NCI-H1436 (cell line): ENCODE results near the gene IREB2.
A peak's percentile ranks its signal among the peaks of the same experiment; 100 is the strongest.
"Not testable (repeated sequence)": the region's sequence is repeated elsewhere in the genome, so short reads cannot be mapped to it uniquely, and the experiment has no call there.

Source experiments
- DNase-seq: peaks from one replicate; lab custom pipeline; 2025; lab: John Stamatoyannopoulos, UW

IREB2 gene

DNA sequence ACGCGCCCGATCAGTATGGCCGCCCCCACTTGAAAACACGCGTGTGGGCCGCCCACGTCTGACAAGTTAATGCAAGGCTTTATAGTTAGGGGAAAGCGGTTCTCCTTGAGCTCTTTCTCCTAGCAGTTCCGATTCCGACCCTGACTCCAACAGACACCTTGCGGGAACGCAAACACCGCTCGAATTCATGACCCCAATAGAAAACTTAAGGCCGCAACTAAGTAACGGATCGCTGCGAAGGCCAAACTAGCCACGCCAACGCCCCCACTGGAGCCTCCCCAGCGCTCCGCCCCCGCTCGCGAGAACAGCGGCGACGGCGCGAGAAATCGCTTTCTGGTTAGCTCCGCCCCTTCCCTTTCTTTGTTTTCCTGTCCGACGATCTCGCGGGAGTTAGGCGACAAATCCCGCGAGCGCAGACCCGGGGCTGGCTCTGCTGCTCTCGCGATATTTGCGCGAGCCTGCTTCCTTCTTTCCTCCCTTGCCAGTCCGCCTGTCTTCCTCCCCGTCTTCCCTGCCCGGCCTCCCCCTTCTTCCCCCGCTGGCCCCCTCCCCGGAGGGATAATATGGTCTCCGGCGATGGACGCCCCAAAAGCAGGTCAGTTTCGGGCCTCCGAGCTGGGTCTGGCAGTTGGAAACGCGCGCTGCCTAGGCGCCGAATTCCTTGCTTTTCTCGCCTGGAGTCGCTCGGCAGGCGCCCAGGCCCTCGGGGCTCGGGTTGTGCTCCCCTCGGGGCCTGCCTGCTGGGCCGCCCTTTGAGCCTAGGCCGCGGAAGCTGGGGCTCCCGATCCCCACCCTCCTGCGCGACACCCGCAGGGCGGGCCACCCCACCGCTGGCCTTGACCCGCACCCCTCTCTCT, at the start of gene IREB2:
TSS of gene IREB2 (plus strand) at position 455 of the 857 bp plus-strand sequence. CDS start at position 577, 122 bp downstream.
- peak; percentile 98 for DNase-seq

- no peak for DNase-seq
Measured at GRCh38 chr15:78388865-78389264, 49.2 kb upstream of the IREB2 start.

DNA sequence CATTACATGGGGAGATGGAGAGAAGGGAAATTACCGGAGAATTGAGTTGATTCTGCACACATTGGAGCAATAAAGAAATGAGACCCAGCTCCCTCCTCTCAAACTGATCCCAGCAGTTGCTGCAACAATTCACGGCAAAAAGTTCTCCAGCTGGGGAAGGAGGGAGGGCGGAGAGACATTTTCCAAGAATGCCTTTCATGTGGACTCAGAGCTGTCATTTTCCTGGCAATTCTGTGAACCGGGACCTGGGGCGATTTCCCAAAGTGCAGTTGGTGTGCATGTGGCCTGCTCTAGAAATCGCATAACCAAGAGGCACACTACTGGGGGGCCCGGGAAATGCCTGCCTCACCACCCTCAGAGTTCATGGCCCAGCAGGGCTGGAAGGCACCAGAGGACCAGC, 48.7 kb upstream of the IREB2 start:
- DNase-seq = no peak

- DNase-seq = no peak
Measured at GRCh38 chr15:78389738-78390137, 48.3 kb upstream of the IREB2 start.

GRCh38 chr15:78390242-78390641, 47.8 kb upstream of the IREB2 start:
- no peak for DNase-seq

GRCh38 chr15:78390826-78391225, 47.2 kb upstream of the IREB2 start:
- no peak for DNase-seq

DNA sequence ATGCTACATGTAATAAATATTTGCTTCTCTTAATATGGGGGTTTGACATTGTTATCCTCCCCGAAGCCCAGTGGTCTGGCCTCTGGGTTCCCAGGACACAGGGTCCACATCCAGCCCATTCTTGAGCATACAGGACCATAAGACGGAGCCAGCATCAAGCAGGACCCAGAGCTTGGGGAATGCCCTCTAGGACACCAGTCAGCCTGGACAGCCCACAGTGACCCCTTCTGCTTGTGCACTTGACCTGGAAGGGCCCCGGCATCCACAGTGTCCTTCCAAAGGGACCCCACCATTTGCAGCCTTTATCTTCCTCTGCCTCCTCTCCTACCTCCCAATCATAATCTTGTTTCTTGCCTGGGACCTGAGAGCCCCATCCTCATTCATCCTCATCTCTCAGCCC, 46.2 kb upstream of the IREB2 start:
- no peak for DNase-seq

GRCh38 chr15:78392430-78392829, 45.6 kb upstream of the IREB2 start:
- peak; percentile 82 for DNase-seq

GRCh38 chr15:78393137-78393536, 44.9 kb upstream of the IREB2 start:
- DNase-seq = no peak

- DNase-seq = no peak
Measured at GRCh38 chr15:78394026-78394425, 44.0 kb upstream of the IREB2 start.

- no peak for DNase-seq
Measured at GRCh38 chr15:78394981-78395616, 42.9 kb upstream of the IREB2 start.

GRCh38 chr15:78396186-78396814, 41.7 kb upstream of the IREB2 start:
- no peak for DNase-seq

GRCh38 chr15:78396976-78397375, 41.0 kb upstream of the IREB2 start:
- no peak for DNase-seq

GRCh38 chr15:78397382-78397781, 40.6 kb upstream of the IREB2 start:
- no peak for DNase-seq

DNA sequence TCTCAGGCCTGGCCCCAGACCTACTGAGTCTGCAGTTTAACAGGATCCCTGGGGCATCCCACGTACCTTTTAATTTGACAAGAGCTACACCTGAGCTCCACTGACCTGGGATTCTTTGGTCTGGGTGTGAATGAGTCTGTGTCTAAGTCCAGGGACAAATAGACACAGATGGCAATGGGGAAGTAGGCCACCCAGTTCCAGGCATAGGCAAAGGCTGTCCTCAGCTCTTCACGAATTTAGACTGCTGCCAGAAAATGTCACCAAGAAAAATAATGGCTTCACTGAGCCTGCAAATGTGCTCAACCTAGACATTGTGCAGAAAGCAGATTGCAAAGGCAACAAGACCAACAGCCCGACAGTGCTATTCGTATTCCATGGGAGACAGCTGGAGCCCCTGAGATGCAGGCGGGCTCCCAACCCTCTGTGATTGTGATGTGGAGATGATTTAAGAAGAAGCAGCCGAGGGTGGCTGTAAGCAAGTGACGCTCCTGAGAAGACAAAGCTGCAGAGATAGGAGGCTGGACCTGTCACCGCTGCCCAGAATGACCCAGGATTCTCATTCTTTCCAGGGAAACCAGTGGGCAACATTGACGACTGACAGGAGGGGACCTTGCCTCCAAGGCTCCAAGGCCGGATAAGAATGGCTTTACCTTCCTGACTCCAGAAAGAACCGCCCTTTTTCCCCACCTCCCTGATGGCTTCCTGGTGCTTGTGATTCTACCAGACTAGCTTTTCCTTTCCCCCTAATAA, 39.8 kb upstream of the IREB2 start:
- no peak for DNase-seq

GRCh38 chr15:78399091-78399490, 38.9 kb upstream of the IREB2 start:
- DNase-seq = no peak

GRCh38 chr15:78402061-78402610, 35.9 kb upstream of the IREB2 start:
- DNase-seq = no peak

GRCh38 chr15:78404125-78404524, 33.9 kb upstream of the IREB2 start:
- no peak for DNase-seq

- not testable (repeated sequence) for DNase-seq
Measured at GRCh38 chr15:78404796-78405195, 33.2 kb upstream of the IREB2 start.

DNA sequence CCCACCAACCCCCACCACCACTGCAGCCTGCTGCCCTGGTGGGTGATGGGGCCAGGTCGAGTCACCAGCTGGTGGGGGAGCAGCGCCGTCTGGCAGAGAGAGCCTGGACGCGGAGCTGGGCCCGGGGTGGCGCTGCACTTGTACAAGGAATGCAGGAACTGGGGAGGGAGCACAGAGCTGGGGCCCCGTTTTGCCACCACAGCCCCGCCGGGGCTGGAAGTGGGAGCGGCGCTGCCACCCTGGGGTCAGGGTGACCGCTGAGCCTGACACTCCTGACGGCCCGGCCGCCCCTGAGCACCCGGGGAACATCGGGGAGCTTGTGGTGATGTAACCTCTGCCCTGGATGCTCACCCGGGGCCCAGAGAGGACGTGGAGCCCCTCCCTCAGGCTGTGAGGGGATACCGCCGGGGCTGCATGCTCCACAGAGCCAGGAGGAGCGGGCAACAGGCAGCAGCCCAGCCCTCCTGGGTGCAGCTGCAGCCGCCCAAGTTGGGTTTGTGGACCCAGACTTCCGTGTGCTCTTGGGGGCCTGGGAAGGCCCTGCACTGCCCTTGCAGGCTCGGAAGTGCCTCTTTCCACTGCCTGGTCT, 32.6 kb upstream of the IREB2 start:
- no peak for DNase-seq

DNA sequence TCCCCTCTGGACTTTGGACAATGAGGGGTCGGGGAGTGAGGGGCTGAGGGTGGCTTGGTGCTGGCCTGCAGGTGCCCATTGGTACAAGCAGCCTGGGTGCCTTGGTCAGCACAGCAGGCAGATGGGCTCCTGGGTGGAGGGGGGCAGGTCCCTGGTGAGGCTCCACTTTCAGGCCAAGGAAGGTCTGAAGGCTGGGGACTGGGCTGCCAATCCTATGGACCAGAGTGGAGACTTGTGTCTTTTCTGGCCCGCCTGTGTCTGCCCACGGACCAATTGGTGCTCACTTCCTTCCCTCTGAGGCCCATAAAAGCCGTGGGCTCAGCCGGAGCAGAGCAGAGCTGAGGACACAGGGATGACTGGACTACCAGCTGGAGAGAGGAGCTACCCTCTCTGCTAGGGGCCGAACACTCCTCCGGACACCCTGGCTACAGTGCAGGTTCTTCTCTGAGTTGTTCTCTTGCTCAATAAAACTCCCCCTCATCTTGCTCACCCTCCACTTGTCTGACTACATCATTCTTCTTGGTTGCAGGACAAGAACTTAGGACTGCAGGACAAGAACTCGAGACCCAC, 31.9 kb upstream of the IREB2 start:
- DNase-seq = no peak
